PC-9 (cell line): ENCODE data around the gene ZFP3. TPM values are rescaled to one million over a fixed set of nuclear protein-coding genes. Genes with fewer than 3 reads are reported as not detected.

Source experiments
- BruUV-seq: library from RNA; stranded (reverse); fragments of 400-500 nt; replicated peaks from 2 replicates; lab custom pipeline; 2021; lab: Mats Ljungman, UMichigan
- CTCF ChIA-PET: fragments of 300-600 bp; sonication (Branson Sonifier 250); formaldehyde crosslinking; loops from one replicate; lab custom pipeline; 2022; ENCODE audit warnings: antibody characterized with exemption; lab: Charles Lee
- POLR2A ChIA-PET: fragments of 300-600 bp; sonication (Branson Sonifier 250); formaldehyde crosslinking; loops from one replicate; lab custom pipeline; 2022; ENCODE audit warnings: antibody characterized with exemption; ENCODE audit not compliant: unreplicated experiment; lab: Charles Lee
- DNase-seq, 2 experiments: peaks; one replicate each; pipeline versions ENCODE4 v3.0.0 to v3.0.0-alpha.2; 2015 to 2022; ENCODE audit warnings: mixed read lengths in 1 of 2
- H2AFZ ChIP-seq: fragments of 200-600 bp; sonication (generic); 2 replicates; pipeline ENCODE4 v1.8.1; 2017; ENCODE audit warnings: antibody characterized with exemption
- H3F3A ChIP-seq: fragments of 200-600 bp; sonication (generic); 2 replicates; pipeline ENCODE4 v1.8.1; 2017; ENCODE audit warnings: antibody characterized with exemption, mild to moderate bottlenecking, low read depth; ENCODE audit not compliant: insufficient read depth
- H3K27ac ChIP-seq: fragments of 200-600 bp; sonication (generic); 2 replicates; pipeline ENCODE4 v1.6.1; 2016; ENCODE audit warnings: mixed run types
- H3K27me3 ChIP-seq: fragments of 200-600 bp; sonication (generic); 2 replicates; pipeline ENCODE4 v1.6.1; 2016; ENCODE audit warnings: low read depth, mixed run types; ENCODE audit not compliant: insufficient read depth
- H3K36me3 ChIP-seq: fragments of 200-600 bp; sonication (generic); 2 replicates; pipeline ENCODE4 v1.6.1; 2016; ENCODE audit warnings: low read depth, mixed run types
- H3K4me1 ChIP-seq: fragments of 200-600 bp; sonication (generic); replicated peaks from 2 replicates; pipeline ENCODE4 v1.6.1; 2016; ENCODE audit warnings: mixed run types; ENCODE audit not compliant: insufficient read depth
- H3K4me2 ChIP-seq: fragments of 200-600 bp; sonication (generic); 2 replicates; pipeline ENCODE4 v1.6.1; 2017; ENCODE audit warnings: mixed run types
- H3K4me3 ChIP-seq: fragments of 200-600 bp; sonication (generic); 2 replicates; pipeline ENCODE4 v1.6.1; 2016; ENCODE audit warnings: mixed run types
- H3K79me2 ChIP-seq: fragments of 200-600 bp; sonication (generic); 2 replicates; pipeline ENCODE4 v1.6.1; 2017; ENCODE audit warnings: low read depth, mixed run types
- H3K9me2 ChIP-seq: fragments of 200-600 bp; sonication (generic); 2 replicates; pipeline ENCODE4 v1.8.1; 2017; ENCODE audit warnings: mild to moderate bottlenecking; ENCODE audit not compliant: insufficient read depth
- H3K9me3 ChIP-seq: fragments of 200-600 bp; sonication (generic); 2 replicates; pipeline ENCODE4 v1.8.1; 2016; ENCODE audit warnings: low read depth; ENCODE audit not compliant: insufficient read depth
- H4K20me1 ChIP-seq: fragments of 200-600 bp; sonication (generic); 2 replicates; pipeline ENCODE4 v1.8.1; 2017; ENCODE audit not compliant: insufficient read depth
- EZH2 ChIP-seq: fragments of 200-600 bp; sonication (generic); IDR thresholded peaks from 2 replicates; pipeline ENCODE4 v1.8.0; 2017; ENCODE audit warnings: antibody characterized with exemption, low read depth
- intact Hi-C: fragments of 100-400 bp; cut with micrococcal nuclease; formaldehyde crosslinking; loops from one replicate; pipeline ENCODE4 v1.10.0; 2022; ENCODE audit not compliant: unreplicated experiment
- total RNA-seq: library from RNA; stranded (reverse); gene quantifications from 2 replicates; pipeline ENCODE4 v1.2.3, GENCODE V29; 2021
- TF ChIP-seq, protein P1 (sequence below): fragments of 200-600 bp; sonication (generic); conservative IDR thresholded peaks from 2 replicates; pipeline ENCODE4 v1.6.1; 2017; ENCODE audit warnings: mixed run types, antibody characterized with exemption, mild to moderate bottlenecking, moderate library complexity

Gene ZFP3
- total RNA-seq, 1 experiment from 2014 or later: 4.5 TPM

GRCh38 chr17:5047446-5047845 lies 30.8 kb upstream of the ZFP3 start:
- intact Hi-C loops: no loop called here
- peaks cover 13% of the 10 kb centered on the region for H3K4me1 ChIP-seq

GRCh38 chr17:5049314-5049841 lies 28.9 kb upstream of the ZFP3 start:
- CTCF ChIA-PET: interaction anchor here (0.9 kb wide), 1 partner anchor 14 kb away, joined by 3 read pairs; no protein-coding TSS in a partner anchor
- intact Hi-C loops: no loop called here
- no peak overlapping the region for H3K27ac ChIP-seq
- no peak for TF ChIP-seq EZH2
- TF ChIP-seq, protein P1, sequence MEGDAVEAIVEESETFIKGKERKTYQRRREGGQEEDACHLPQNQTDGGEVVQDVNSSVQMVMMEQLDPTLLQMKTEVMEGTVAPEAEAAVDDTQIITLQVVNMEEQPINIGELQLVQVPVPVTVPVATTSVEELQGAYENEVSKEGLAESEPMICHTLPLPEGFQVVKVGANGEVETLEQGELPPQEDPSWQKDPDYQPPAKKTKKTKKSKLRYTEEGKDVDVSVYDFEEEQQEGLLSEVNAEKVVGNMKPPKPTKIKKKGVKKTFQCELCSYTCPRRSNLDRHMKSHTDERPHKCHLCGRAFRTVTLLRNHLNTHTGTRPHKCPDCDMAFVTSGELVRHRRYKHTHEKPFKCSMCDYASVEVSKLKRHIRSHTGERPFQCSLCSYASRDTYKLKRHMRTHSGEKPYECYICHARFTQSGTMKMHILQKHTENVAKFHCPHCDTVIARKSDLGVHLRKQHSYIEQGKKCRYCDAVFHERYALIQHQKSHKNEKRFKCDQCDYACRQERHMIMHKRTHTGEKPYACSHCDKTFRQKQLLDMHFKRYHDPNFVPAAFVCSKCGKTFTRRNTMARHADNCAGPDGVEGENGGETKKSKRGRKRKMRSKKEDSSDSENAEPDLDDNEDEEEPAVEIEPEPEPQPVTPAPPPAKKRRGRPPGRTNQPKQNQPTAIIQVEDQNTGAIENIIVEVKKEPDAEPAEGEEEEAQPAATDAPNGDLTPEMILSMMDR: no peak
- DNase-seq: no peak
- no peaks in the 10 kb centered on the region for H3K9me2 ChIP-seq
- no peaks in the 10 kb centered on the region for H3K9me3 ChIP-seq
- no peak overlapping the region for H3K4me3 ChIP-seq
- H3K79me2 ChIP-seq: no peaks in the 10 kb centered on the region
- H2AFZ ChIP-seq: no peak overlapping the region
- H3K36me3 ChIP-seq: no peaks in the 10 kb centered on the region
- H3K4me2 ChIP-seq: no peak overlapping the region
- no TSS peak for BruUV-seq
- peaks cover 10% of the 10 kb centered on the region for H3K4me1 ChIP-seq
- POLR2A ChIA-PET: no interaction called here
- H3F3A ChIP-seq: no peaks in the 10 kb centered on the region
- no peaks in the 10 kb centered on the region; the same call in 1 of the 2 replicates for H4K20me1 ChIP-seq
- H3K27me3 ChIP-seq: no peaks in the 10 kb centered on the region

More at GRCh38 chr17:5047446-5047845, 30.8 kb upstream of the ZFP3 start:
- POLR2A ChIA-PET: interaction anchor here (0.6 kb wide), 1 partner anchor 8 kb away, joined by 5 read pairs; no protein-coding TSS in a partner anchor
- DNase-seq: no peak
- Histone ChIP-seq H3K4me2 (no peak overlapping the region), H3K9me3 (no peaks in the 10 kb centered on the region), H3K36me3 (no peaks in the 10 kb centered on the region), H4K20me1 (no peaks in the 10 kb centered on the region), H3K79me2 (no peaks in the 10 kb centered on the region), H3K27ac (no peak overlapping the region), H3K9me2 (no peaks in the 10 kb centered on the region), H3F3A (no peaks in the 10 kb centered on the region), H2AFZ (no peak overlapping the region), H3K27me3 (no peaks in the 10 kb centered on the region), H3K4me3 (no peak overlapping the region)
- CTCF ChIA-PET: no interaction called here
- no TSS peak for BruUV-seq
- TF ChIP-seq EZH2: no peak
- TF ChIP-seq, protein P1: no peak

- no peak overlapping the region for H3K27ac ChIP-seq
- no peaks in the 10 kb centered on the region for H3K27me3 ChIP-seq
- ChIA-PET CTCF (interaction anchor here (0.9 kb wide), 1 partner anchor 13 kb away, joined by 3 read pairs; no protein-coding TSS in a partner anchor), POLR2A (interaction anchor here (0.7 kb wide), 1 partner anchor 23 kb away, joined by 13 read pairs; no protein-coding TSS in a partner anchor)
- intact Hi-C loops: no loop called here
- no peak for TF ChIP-seq EZH2
- TF ChIP-seq, protein P1: no peak
- no peaks in the 10 kb centered on the region for H3K9me3 ChIP-seq
- no TSS peak for BruUV-seq
- no peak overlapping the region for H2AFZ ChIP-seq
- H3K36me3 ChIP-seq: no peaks in the 10 kb centered on the region
- H3K79me2 ChIP-seq: no peaks in the 10 kb centered on the region
- no peaks in the 10 kb centered on the region for H3K9me2 ChIP-seq
- no peak overlapping the region for H3K4me2 ChIP-seq
- no peak for DNase-seq
- H3K4me3 ChIP-seq: no peak overlapping the region
- H4K20me1 ChIP-seq: no peaks in the 10 kb centered on the region; the same call in 1 of the 2 replicates
- H3F3A ChIP-seq: no peaks in the 10 kb centered on the region
- peaks cover 1% of the 10 kb centered on the region; the same call in 1 of the 2 replicates for H3K4me1 ChIP-seq
Measured at GRCh38 chr17:5050278-5050677, 28.0 kb upstream of the ZFP3 start.
